NCI-H2171 (cell line): ENCODE measurements around the gene CCDC51.
"Not testable (repeated sequence)": the region's sequence is repeated elsewhere in the genome, so short reads cannot be mapped to it uniquely, and the experiment has no call there.

Experiments
- DNase-seq: peaks from one replicate; lab custom pipeline; 2025; lab: John Stamatoyannopoulos, UW

The CCDC51 gene

GRCh38 chr3:48405971-48406370 is 33.9 kb downstream of the CCDC51 start:
- no peak for DNase-seq

DNA sequence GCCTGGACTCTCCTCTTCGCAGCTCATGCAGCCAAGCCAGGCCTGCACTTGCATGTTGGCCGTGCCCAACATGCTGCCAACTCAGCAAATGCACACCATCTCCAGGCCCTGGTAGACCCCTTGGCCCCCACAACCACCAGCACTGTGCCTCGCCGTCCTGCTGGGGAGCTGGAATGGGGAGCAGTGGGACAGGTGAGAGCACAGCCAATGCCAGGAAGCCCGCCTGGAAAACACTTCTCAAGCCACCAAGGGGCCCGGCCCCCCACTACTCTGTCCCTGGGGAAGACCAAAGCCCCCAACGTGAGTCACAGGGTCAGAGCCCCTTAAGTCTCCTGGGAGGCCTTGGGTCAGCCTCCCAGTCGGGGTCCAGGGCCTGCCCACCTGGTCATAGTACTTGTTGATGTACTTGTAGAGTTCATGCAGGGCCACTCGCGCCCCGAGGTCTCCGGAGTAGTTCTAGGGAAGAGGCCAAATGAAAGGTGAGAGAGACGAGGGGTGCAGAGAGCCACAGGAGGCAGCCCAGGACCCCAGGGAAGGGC is 34.5 kb downstream of the CCDC51 start:
- DNase-seq: no peak

- no peak for DNase-seq
Observed at GRCh38 chr3:48404440-48405342, 35.2 kb downstream of the CCDC51 start.

GRCh38 chr3:48403533-48404439 is 36.1 kb downstream of the CCDC51 start:
- DNase-seq: no peak

- no peak for DNase-seq
Observed at GRCh38 chr3:48402907-48403306, 37.0 kb downstream of the CCDC51 start.

GRCh38 chr3:48402281-48402732 is 37.6 kb downstream of the CCDC51 start:
- DNase-seq: no peak

DNA sequence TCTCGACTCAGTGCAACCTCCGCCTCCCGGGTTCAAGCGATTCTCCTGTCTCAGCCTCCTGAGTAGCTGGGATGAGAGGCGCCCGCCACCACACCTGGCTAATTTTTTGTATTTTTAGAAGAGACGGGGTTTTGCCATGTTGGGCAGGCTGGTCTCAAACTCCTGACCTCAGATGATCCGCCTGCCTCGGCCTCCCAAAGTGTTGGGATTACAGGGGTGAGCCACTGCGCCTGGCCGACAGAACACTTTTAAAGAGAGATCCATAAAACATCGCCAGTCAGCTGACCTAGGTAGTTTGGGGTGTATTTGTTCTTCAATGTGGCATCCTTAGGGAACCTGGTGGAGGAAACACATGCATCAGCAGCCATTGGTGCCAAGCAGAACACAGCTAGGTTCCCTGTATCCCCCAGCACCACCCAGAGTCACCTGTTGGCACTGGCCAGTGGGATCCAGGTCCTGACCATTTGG is 38.5 kb downstream of the CCDC51 start:
- DNase-seq: not testable (repeated sequence)

DNA sequence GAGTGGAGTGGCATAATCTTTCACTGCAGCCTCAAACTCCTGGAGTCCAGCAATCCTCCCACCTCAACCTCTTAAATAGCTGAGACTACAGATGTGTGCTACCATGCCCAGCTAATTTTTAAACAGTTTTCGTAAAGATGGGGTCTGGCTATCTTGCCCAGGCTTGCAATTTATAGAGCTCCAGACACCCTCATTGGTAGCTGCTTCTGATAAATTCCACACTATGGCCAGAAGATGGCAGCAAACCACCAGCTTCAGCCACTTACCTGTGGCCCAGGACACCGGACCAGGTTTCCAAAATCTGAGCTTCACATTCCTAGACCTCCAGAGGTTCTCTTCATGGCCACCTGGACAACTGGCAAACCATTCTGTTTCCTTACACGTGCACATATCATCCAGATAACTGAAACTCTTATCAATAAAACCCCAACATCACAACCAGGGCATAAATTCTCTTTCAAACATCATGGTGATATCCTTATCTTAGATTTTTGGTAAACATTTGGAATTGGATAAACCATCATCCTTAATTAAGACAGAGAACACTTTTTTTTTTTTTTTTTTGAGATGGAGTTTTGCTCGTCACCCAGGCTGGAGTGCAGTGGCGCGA is 39.0 kb downstream of the CCDC51 start:
- no peak for DNase-seq

DNA sequence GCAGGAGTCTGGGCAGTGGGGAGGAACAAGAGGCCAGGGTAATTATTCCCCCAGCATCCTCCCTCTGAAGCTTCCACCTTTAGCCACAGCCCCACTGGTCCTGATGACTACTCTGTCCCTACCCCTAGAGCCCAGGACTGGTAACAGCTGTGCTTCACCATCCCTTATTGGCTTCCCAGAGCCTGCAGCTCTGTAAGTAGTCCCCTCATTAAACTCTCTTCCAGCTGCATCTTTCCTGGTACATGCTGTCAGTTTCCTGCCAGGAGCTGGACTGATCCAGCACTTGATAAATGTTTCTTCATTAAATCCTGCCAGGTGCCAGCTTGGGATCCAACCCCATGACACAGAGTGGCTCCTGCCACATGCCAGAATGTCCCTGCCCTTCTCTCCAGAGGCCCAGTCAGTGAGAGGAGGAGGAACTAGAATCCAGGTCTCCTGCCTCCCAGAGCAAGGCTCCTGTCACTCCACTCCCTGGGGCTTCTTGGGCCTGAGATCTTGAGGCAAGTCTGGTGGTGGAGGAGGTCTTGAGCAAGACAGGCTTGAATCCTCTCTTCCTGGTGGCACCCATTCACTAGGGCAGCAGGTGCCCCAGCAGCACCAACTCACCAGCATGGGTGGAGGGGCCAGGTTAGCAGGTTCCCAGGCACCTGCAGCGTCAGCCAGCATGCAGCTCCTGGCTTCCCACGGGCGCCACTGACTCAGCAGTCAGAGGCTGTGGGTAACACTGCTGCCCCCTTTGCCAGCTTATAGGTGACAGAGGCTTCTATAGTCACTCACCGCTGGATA is 40.3 kb downstream of the CCDC51 start:
- DNase-seq: no peak

DNA sequence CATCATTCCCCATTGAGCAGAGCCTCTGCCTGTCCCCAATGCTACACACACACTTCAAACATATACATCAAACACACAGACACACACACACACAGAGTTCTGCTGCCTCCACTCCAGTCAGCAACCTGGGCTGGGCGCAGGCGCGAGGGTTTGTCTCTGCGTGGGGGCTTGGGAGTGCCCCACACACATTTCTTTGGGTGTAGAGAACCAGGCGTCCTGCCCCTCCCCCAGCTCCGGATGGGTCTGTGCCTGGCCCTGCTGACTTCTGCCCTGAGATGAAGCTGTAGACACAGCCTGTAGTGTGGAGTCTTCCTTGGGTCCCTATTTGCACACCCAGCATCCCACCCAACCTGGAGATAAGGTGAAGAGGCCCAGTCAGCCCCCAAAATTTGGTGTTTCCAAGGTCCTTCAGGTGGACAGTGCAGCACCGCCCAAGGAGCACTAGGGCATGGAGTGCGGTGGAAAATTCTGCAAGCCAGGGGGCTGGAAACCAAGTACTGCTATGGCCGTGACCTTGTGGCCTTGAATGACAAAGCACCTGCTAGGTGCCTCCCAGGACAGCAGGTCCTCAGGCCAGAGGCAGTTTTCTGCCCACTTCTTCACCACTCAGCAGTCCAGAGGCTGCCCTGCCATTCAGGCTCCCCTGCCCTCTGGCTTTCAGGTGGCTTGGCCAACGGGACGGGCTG is 41.1 kb downstream of the CCDC51 start:
- DNase-seq: no peak

DNA sequence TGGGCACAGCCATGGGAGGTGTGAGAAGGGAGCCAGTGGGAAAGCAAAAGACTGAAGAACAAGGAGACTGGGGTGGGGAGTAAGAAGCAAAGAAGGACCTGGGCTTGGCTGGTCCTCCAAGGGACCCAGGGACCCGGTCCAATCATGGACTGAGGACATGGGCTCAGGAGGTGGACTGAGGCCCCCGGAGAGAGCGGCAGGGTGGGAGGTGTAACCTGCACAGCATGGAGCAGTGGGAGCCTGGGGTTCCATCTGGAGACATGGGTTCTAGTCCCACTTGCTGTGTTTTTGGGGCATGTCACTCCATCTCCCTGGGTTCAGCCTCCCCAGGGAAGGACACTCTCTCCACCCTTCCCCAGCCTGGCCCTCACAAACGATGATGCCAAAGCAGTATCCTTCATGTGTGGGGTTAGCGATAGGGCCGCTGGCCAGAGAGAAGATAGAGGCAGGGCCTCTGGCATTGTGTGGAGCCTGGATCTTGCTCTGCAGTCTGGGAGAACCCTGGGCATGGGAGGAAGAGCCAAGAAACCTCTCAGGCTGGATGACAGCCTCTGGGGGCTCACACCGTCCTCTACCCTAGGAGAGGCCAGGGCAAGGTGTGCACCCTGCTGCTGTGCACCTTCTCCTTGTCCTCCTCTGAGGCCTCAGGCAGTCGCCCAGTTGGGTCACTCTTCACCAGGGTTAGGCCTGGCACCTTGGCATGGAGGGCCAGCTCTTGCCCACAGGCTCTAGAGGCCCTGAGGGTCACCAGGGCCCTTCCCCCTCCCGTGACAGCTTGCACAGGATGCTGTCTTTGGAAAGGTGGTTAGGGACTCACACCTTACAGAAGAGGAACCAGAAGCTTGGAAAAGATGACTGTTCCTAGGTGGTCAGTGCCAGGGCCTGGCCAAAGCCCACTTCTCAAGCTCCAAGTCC is 41.9 kb downstream of the CCDC51 start:
- DNase-seq: no peak

- no peak for DNase-seq
Observed at GRCh38 chr3:48395714-48396113, 44.2 kb downstream of the CCDC51 start.

GRCh38 chr3:48394391-48394790 is 45.5 kb downstream of the CCDC51 start:
- DNase-seq: no peak

DNA sequence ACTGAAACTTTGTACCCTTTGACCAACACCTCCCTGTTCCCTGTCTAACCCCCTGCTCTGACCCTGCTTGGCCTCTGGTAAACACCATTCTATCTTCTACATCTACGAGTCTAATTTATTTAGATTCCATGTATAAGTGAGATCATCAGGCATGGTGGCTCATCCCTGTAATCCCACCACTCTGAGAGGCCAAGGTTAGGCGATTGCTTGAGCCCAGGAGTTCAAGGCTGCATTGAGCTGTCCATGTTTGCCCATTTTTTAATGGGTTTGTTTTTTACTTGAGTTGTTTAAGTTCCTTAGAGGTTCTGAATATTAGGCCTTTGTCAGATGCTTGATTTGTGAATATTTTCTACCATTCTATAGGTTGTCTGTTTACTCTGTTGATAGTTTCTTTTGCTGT is 51.0 kb downstream of the CCDC51 start:
- DNase-seq: no peak

DNA sequence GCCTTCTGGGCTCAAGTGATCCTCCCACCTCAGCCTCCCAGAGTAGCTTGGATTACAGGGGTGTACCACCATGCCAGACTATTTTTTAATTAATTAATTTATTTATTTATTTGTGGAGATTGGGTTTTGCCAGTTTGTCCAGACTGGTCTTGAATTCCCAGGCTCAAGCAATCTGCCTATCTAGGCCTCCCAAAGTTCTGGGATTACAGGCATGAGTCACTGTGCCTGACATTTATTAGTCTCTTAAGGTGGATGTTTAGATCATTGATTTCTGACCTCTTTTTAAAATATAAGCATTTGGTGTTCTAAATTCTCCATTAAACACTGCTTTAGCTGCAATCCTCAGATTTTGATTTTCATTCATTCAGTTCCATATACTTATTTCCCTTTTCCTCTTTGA is 52.3 kb downstream of the CCDC51 start:
- no peak for DNase-seq
